ENCODE data around the gene MDH2. TPM values are rescaled to one million over a fixed set of nuclear protein-coding genes. Genes with fewer than 3 reads are reported as not detected.
"Not testable (repeated sequence)": the region's sequence is repeated elsewhere in the genome, so short reads cannot be mapped to it uniquely, and the experiment has no call there.

Gene MDH2
- total and polyA plus RNA-seq, 10 of the 15 experiments (the other 5 are each of a cell fraction or from before 2014, with no cell fraction given) = 106 to 530 (median 202) TPM

GRCh38 chr7:76003351-76003750, 44.6 kb upstream of the MDH2 start:
- no peak for ATAC-seq
- ChIA-PET CTCF (no interaction called here), RAD21 (ENCODE audit: unreplicated experiment) (no interaction called here), POLR2A (no interaction called here), SMC1A (ENCODE audit: uncharacterized antibody, unreplicated experiment) (no interaction called here)
- no TSS peak for BruUV-seq (replicated peaks)
- no peaks in the 10 kb centered on the region for H3K27me3 ChIP-seq (replicated peaks in 1 of 2; ENCODE audit: control insufficient read depth in 2 of 2, insufficient read depth in 2 of 2, low read length in 1 of 2)
- no peaks in the 10 kb centered on the region for H3K79me2 ChIP-seq (ENCODE audit: control insufficient read depth, insufficient read depth, low read length)
- no peak overlapping the region for H3K4me3 ChIP-seq
- DNase-seq (ENCODE audit: low read depth, low spot score) = no peak
- peaks cover 3 to 8% of the 10 kb centered on the region in 2 experiments; a peak in 2 of 4 replicates for H3K36me3 ChIP-seq (ENCODE audit: control insufficient read depth in 2 of 2, insufficient read depth in 2 of 2, low read length in 1 of 2)
- WGBS (ENCODE audit: insufficient coverage, insufficient replicate concordance, low lambda C conversion rate, missing lambda C conversion rate) = 99% methylated on average over 10 of the region's 10 CpGs
- H2AFZ ChIP-seq (ENCODE audit: control insufficient read depth, low read depth, low read length) = no peak overlapping the region
- no peak overlapping the region for H3K9ac ChIP-seq (ENCODE audit: control insufficient read depth, insufficient read depth, low read length)
- no peak overlapping the region for H3K4me2 ChIP-seq (ENCODE audit: control insufficient read depth, insufficient read depth)
- intact Hi-C loops (cut with micrococcal nuclease; ENCODE audit: unreplicated experiment) = no loop called here
- no peaks in the 10 kb centered on the region for H3K9me3 ChIP-seq (replicated peaks; ENCODE audit: control insufficient read depth, insufficient read depth, low read length)
- H4K20me1 ChIP-seq (ENCODE audit: control insufficient read depth, insufficient read depth) = no peaks in the 10 kb centered on the region
- H3K27ac ChIP-seq (ENCODE audit: control insufficient read depth, insufficient read depth) = no peak overlapping the region
- peaks cover 1% of the 10 kb centered on the region for H3K4me1 ChIP-seq (ENCODE audit: control insufficient read depth, insufficient read depth, low read length)
- TF ChIP-seq ETV6 (conservative IDR thresholded peaks at IDR 0.05 in 1 of 2, IDR thresholded peaks at IDR 0.05 in 1 of 2; ENCODE audit: borderline replicate concordance in 1 of 2, low read depth in 1 of 2) (no peak), RB1 (IDR thresholded peaks at IDR 0.05; ENCODE audit: borderline replicate concordance) (no peak), TCF12 (IDR thresholded peaks at IDR 0.05; ENCODE audit: low read depth, low read length) (no peak), IRF4 (IDR thresholded peaks at IDR 0.05; ENCODE audit: low read depth, low read length) (no peak), CHD2 (IDR thresholded peaks at IDR 0.05; ENCODE audit: borderline replicate concordance, low read depth, low read length) (no peak), NR2C2 (IDR thresholded peaks at IDR 0.05; ENCODE audit: borderline replicate concordance, control insufficient read depth, insufficient read length, low read depth) (no peak), SP1 (IDR thresholded peaks at IDR 0.05; ENCODE audit: low read depth, low read length) (no peak), POU2F2 (IDR thresholded peaks at IDR 0.05; ENCODE audit: borderline replicate concordance, low read depth, low read length) (no peak), ATF7 (IDR thresholded peaks at IDR 0.05; ENCODE audit: low read depth) (no peak), POLR2AphosphoS5 (IDR thresholded peaks at IDR 0.05; ENCODE audit: low read length) (no peak), MTA2 (IDR thresholded peaks at IDR 0.05; ENCODE audit: low read depth) (no peak), USF2 (IDR thresholded peaks at IDR 0.05; ENCODE audit: borderline replicate concordance, low read depth, low read length) (no peak), GABPA (IDR thresholded peaks at IDR 0.05; ENCODE audit: low read depth) (no peak), E2F4 (IDR thresholded peaks at IDR 0.05; ENCODE audit: low read depth, low read length) (no peak)
- in situ Hi-C loops (cut with MboI) = no loop called here
- FAIRE-seq = no peak

GRCh38 chr7:76005004-76005403, 42.9 kb upstream of the MDH2 start:
- CTCF ChIA-PET; H3K79me2 ChIP-seq (ENCODE audit: control insufficient read depth, insufficient read depth, low read length): not testable (repeated sequence)

More at GRCh38 chr7:76005004-76005403, 42.9 kb upstream of the MDH2 start:
- DNase-seq (ENCODE audit: low read depth, low spot score); H3K9me3 ChIP-seq (replicated peaks; ENCODE audit: control insufficient read depth, insufficient read depth, low read length); H4K20me1 ChIP-seq (ENCODE audit: control insufficient read depth, insufficient read depth); in situ Hi-C loops (cut with MboI); ATAC-seq; RAD21 ChIA-PET (ENCODE audit: unreplicated experiment); H3K27me3 ChIP-seq (replicated peaks in 1 of 2; ENCODE audit: control insufficient read depth in 2 of 2, insufficient read depth in 2 of 2, low read length in 1 of 2); H2AFZ ChIP-seq (ENCODE audit: control insufficient read depth, low read depth, low read length); H3K27ac ChIP-seq (ENCODE audit: control insufficient read depth, insufficient read depth); H3K9ac ChIP-seq (ENCODE audit: control insufficient read depth, insufficient read depth, low read length); H3K4me2 ChIP-seq (ENCODE audit: control insufficient read depth, insufficient read depth); intact Hi-C loops (cut with micrococcal nuclease; ENCODE audit: unreplicated experiment); SMC1A ChIA-PET (ENCODE audit: uncharacterized antibody, unreplicated experiment); BruUV-seq (replicated peaks); H3K36me3 ChIP-seq (ENCODE audit: control insufficient read depth in 2 of 2, insufficient read depth in 2 of 2, low read length in 1 of 2); H3K4me3 ChIP-seq; FAIRE-seq: not testable (repeated sequence)
- POLR2A ChIA-PET = interaction anchor here (1.1 kb wide), 1 partner anchor 11 kb away, joined by 5 read pairs; the partner anchor contains the start of gene TMEM120A
- H3K4me1 ChIP-seq (ENCODE audit: control insufficient read depth, insufficient read depth, low read length) = peaks cover 16% of the 10 kb centered on the region
- WGBS (ENCODE audit: insufficient coverage, insufficient replicate concordance, low lambda C conversion rate, missing lambda C conversion rate) = 98% methylated on average over 4 of the region's 4 CpGs
